Peyer's patch (tissue), 4 donors: ENCODE data around the gene HIVEP2.

ENCODE experiments used
- POLR2A ChIP-seq, 2 donors: fragments of 450-650 bp; IDR thresholded peaks; one replicate each; pipeline ENCODE4 v1.5.1; 2017; ENCODE audit warnings: antibody characterized with exemption in 2 of 2, mild to moderate bottlenecking in 2 of 2, moderate library complexity in 2 of 2
- TF ChIP-seq, protein P1 (sequence below), 6 experiments: fragments of 450-650 bp in 4 of 6; fragments of 200-600 bp in 2 of 6; sonication (generic) in 1 of 6; IDR thresholded peaks; one replicate each; pipeline ENCODE4 v1.5.1; 2017 to 2019; ENCODE audit warnings: antibody characterized with exemption in 6 of 6, mild to moderate bottlenecking in 3 of 6, moderate library complexity in 1 of 6

DNA sequence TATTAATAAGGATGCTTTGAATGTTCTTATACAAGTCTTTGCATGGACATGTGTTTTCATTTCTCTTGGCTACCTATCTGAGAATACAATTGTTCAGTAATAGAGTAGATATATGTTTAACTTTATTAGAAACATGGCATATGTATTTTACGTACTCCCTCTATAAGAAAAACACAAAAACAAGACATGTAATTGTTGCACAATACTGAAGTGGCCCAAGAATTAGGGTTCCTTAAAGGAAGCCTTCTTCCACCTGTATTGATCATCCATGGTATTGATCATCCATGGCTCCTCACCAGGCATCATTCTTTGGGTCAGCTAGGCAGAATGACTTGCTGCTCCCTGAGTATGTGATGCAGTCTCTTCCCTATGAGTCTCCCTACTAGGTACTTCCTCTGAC is 20.2 kb upstream of the HIVEP2 start:
- TF ChIP-seq POLR2A (IDR thresholded peaks at IDR 0.05), result no peak
- TF ChIP-seq, protein P1, sequence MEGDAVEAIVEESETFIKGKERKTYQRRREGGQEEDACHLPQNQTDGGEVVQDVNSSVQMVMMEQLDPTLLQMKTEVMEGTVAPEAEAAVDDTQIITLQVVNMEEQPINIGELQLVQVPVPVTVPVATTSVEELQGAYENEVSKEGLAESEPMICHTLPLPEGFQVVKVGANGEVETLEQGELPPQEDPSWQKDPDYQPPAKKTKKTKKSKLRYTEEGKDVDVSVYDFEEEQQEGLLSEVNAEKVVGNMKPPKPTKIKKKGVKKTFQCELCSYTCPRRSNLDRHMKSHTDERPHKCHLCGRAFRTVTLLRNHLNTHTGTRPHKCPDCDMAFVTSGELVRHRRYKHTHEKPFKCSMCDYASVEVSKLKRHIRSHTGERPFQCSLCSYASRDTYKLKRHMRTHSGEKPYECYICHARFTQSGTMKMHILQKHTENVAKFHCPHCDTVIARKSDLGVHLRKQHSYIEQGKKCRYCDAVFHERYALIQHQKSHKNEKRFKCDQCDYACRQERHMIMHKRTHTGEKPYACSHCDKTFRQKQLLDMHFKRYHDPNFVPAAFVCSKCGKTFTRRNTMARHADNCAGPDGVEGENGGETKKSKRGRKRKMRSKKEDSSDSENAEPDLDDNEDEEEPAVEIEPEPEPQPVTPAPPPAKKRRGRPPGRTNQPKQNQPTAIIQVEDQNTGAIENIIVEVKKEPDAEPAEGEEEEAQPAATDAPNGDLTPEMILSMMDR (IDR thresholded peaks at IDR 0.05), result no peak
